Measurements from ENCODE around the gene NOP56.

DNA sequence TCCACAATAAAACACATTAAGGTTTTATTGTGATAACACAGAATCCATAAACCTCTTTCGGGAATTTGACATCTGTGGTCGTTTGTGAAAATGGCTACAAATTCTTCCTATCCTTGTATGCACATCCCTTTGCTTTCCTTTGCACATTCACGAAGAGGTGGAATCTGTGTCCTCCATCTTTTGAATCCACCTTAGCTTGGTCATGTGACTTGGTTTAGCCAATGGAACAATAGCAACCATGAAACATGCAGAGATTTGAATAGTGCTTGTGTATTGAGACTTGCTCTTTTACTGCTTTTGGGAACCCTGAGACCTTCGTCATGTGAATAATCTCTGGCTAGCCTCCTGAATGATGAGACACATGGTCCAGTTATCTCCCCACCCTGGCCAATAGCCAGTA is 49.7 kb upstream of the NOP56 start:
- no peak for TF ChIP-seq RAD21 (IDR thresholded peaks at IDR 0.05; ENCODE audit: low read length)
- TF ChIP-seq, protein P1, sequence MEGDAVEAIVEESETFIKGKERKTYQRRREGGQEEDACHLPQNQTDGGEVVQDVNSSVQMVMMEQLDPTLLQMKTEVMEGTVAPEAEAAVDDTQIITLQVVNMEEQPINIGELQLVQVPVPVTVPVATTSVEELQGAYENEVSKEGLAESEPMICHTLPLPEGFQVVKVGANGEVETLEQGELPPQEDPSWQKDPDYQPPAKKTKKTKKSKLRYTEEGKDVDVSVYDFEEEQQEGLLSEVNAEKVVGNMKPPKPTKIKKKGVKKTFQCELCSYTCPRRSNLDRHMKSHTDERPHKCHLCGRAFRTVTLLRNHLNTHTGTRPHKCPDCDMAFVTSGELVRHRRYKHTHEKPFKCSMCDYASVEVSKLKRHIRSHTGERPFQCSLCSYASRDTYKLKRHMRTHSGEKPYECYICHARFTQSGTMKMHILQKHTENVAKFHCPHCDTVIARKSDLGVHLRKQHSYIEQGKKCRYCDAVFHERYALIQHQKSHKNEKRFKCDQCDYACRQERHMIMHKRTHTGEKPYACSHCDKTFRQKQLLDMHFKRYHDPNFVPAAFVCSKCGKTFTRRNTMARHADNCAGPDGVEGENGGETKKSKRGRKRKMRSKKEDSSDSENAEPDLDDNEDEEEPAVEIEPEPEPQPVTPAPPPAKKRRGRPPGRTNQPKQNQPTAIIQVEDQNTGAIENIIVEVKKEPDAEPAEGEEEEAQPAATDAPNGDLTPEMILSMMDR (conservative IDR thresholded peaks at IDR 0.05; ENCODE audit: low read depth, low read length), result no peak
- TF ChIP-seq BHLHE40 (IDR thresholded peaks at IDR 0.05; ENCODE audit: low read depth, low read length), result no peak
- TF ChIP-seq POLR2A (IDR thresholded peaks at IDR 0.05; ENCODE audit: low read depth, low read length), result no peak
- no peak for TF ChIP-seq CEBPB (IDR thresholded peaks at IDR 0.05; ENCODE audit: low read depth, low read length)
- TF ChIP-seq MAZ (IDR thresholded peaks at IDR 0.05; ENCODE audit: borderline replicate concordance, low read depth, low read length), result no peak
- no peak for TF ChIP-seq RCOR1 (IDR thresholded peaks at IDR 0.05; ENCODE audit: insufficient replicate concordance, low read length)
- no peak for TF ChIP-seq FOS (IDR thresholded peaks at IDR 0.05; ENCODE audit: low read depth, low read length)
